Measurements from ENCODE around the gene FMO2. TPM values are rescaled to one million over a fixed set of nuclear protein-coding genes. Genes with fewer than 3 reads are reported as not detected.

Gene FMO2
- total RNA-seq, 4 donors from 2014 or later, result 1.4 to 7.2 (median 4.1) TPM

DNA sequence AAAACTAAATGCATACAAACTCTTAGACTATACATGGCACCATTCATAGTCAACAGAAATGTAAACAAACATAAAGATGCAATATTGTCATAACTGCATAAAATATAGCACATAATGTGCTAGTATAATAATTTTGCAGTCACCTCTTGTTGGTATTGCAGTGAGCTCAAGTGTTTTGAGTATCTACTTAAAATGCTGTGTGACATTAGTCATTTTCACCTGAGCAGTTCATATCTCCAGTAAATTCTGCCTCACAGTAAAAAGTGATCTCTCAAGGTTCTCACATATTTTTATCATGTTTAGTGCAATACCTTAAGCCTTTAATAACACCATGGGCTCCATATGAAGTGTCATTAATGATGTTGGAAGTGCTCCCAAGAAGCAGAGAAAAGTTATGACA lies 29.6 kb upstream of the FMO2 start:
- TF ChIP-seq POLR2A (IDR thresholded peaks at IDR 0.05), result no peak
- TF ChIP-seq, protein P1, sequence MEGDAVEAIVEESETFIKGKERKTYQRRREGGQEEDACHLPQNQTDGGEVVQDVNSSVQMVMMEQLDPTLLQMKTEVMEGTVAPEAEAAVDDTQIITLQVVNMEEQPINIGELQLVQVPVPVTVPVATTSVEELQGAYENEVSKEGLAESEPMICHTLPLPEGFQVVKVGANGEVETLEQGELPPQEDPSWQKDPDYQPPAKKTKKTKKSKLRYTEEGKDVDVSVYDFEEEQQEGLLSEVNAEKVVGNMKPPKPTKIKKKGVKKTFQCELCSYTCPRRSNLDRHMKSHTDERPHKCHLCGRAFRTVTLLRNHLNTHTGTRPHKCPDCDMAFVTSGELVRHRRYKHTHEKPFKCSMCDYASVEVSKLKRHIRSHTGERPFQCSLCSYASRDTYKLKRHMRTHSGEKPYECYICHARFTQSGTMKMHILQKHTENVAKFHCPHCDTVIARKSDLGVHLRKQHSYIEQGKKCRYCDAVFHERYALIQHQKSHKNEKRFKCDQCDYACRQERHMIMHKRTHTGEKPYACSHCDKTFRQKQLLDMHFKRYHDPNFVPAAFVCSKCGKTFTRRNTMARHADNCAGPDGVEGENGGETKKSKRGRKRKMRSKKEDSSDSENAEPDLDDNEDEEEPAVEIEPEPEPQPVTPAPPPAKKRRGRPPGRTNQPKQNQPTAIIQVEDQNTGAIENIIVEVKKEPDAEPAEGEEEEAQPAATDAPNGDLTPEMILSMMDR (IDR thresholded peaks at IDR 0.05), result no peak
- Histone ChIP-seq H3K9me3 (no peaks in the 10 kb centered on the region), H3K27ac (no peak overlapping the region), H3K36me3 (no peaks in the 10 kb centered on the region), H3K4me1 (no peaks in the 10 kb centered on the region), H3K4me3 (no peak overlapping the region), H3K27me3 (no peaks in the 10 kb centered on the region)
- no peak for DNase-seq

DNA sequence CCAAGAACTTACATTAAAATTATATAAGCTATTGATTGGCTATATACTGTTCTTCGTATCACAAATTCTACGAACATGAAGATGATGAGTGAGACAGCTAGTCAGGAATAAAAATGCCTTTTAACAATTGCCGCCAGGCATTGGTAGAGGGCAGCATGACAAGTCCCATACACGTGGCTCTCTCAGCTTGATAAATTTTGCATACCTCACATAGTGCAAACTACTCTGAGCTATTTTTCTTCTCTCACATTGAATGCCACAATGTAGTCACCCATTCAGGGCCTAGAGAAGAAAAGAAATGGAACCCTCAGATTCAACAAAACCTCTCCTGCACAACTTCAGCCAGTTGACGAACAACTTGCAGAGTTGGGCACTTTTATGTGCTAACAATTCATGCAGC lies 27.0 kb upstream of the FMO2 start:
- H3K4me1 ChIP-seq, result peaks cover 0 to 6% (median 1%) of the 10 kb centered on the region in 4 donors
- no peaks in the 10 kb centered on the region for H3K9me3 ChIP-seq
- no peaks in the 10 kb centered on the region for H3K27me3 ChIP-seq
- no peak for DNase-seq
- TF ChIP-seq, protein P1 (IDR thresholded peaks at IDR 0.05), result no peak
- TF ChIP-seq POLR2A (IDR thresholded peaks at IDR 0.05), result no peak
- no peak overlapping the region for H3K27ac ChIP-seq
- H3K4me3 ChIP-seq, result no peak overlapping the region
- no peaks in the 10 kb centered on the region for H3K36me3 ChIP-seq

DNA sequence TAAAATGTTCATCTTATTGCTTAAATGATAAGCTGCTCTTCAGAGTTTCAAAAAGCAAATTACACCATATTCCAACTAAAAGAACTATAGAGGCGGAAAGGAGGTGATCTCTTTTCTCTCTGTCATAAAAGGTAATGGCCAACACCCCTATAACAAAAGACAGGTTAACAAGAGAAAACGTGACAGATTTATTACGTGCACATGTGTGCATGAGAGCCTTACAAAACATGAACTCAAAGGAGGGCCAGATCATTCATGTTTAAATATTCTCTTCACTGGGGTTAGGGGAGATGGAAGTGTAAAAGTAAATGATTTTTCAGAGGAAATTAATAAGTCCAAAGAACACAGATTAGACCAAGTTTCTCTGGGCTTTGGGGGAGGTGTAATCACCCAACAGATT lies 26.5 kb upstream of the FMO2 start:
- H3K27me3 ChIP-seq, result no peaks in the 10 kb centered on the region
- TF ChIP-seq, protein P1 (IDR thresholded peaks at IDR 0.05), result no peak
- no peak for TF ChIP-seq POLR2A (IDR thresholded peaks at IDR 0.05)
- H3K36me3 ChIP-seq, result no peaks in the 10 kb centered on the region
- H3K27ac ChIP-seq, result no peak overlapping the region
- DNase-seq, result no peak
- peaks cover 0 to 6% (median 1%) of the 10 kb centered on the region in 4 donors for H3K4me1 ChIP-seq
- H3K4me3 ChIP-seq, result no peak overlapping the region
- no peaks in the 10 kb centered on the region for H3K9me3 ChIP-seq

DNA sequence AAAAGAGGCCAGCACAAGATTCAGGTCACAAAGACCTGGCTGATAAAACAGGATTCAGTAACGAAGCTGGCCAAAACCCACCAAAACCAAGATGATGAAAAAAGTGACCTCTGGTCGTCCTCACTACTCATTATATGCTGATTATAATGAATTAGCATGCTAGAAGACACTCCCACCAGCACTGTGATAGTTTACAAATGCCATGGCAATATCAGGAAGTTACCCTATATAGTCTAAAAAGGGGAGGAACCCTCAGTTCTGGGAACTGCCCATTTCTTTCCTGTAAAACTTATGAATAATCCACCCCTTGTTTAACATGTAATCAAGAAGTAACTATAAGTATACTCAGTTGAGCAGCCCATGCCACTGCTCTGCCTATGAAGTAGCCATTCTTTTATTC lies 26.0 kb upstream of the FMO2 start:
- H3K27me3 ChIP-seq, result no peaks in the 10 kb centered on the region
- H3K27ac ChIP-seq, result peak overlapping the region in 2 of 4 donors; percentile 36 to 73
- TF ChIP-seq, protein P1 (IDR thresholded peaks at IDR 0.05), result no peak
- TF ChIP-seq POLR2A (IDR thresholded peaks at IDR 0.05), result no peak
- peaks cover 0 to 6% (median 1%) of the 10 kb centered on the region in 4 donors for H3K4me1 ChIP-seq
- DNase-seq, result no peak
- H3K4me3 ChIP-seq, result no peak overlapping the region
- no peaks in the 10 kb centered on the region for H3K36me3 ChIP-seq
- no peaks in the 10 kb centered on the region for H3K9me3 ChIP-seq

DNA sequence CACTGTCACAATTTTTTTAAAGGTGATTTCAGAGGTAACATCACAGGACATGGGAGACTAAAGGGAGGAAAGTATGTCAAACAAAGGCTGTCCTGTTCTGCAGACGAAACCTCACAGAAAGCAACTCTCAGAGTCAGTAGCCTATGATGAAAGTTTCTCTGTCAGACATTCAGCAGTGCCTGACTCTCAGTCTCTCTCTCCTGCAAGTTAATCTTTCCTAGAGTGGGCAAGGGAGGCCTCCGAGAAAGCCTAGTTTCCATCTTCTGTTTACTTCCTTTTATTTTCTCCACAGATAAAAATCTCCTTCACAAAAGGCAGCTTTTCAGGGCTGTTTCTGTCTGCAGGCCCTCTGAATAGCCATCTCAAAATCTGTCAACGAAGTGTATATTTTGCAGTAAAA lies 24.9 kb upstream of the FMO2 start:
- H3K36me3 ChIP-seq, result no peaks in the 10 kb centered on the region

More for the DNA sequence above, 24.9 kb upstream of the FMO2 start:
- H3K4me1 ChIP-seq, result peaks cover 0 to 6% (median 1%) of the 10 kb centered on the region in 4 donors
- H3K27me3 ChIP-seq, result no peaks in the 10 kb centered on the region
- no peak for TF ChIP-seq POLR2A (IDR thresholded peaks at IDR 0.05)
- TF ChIP-seq, protein P1 (IDR thresholded peaks at IDR 0.05), result no peak
- H3K27ac ChIP-seq, result peak overlapping the region in 3 of 4 donors; percentile 19 to 73 (median 36)
- H3K9me3 ChIP-seq, result no peaks in the 10 kb centered on the region
- H3K4me3 ChIP-seq, result peak overlapping the region in 1 of 4 donors; percentile 8
- DNase-seq, result no peak
